Right lobe of liver (tissue), 6 donors: Measurements from ENCODE around the gene PODXL. TPM values are rescaled to one million over a fixed set of nuclear protein-coding genes. Genes with fewer than 3 reads are reported as not detected.

Experiments used
- ATAC-seq, 4 donors: fragments of 200-7000 bp; cut with Tn5 transposase; one replicate each; pipeline ENCODE4 v1.9.1; 2020; ENCODE audit warnings: mild to moderate bottlenecking in 4 of 4, moderate library complexity in 4 of 4
- DNase-seq, 3 donors: peaks; one replicate each; pipeline ENCODE4 v3.0.0-alpha.2; 2020
- H3K27ac ChIP-seq, 3 donors: fragments of 200-600 bp; one replicate each; pipeline ENCODE4 v1.8.0; 2022
- H3K27me3 ChIP-seq, 2 donors: fragments of 200-600 bp; one replicate each; pipeline ENCODE4 v1.8.0; 2022
- H3K36me3 ChIP-seq, 4 donors: fragments of 200-600 bp; sonication (generic) in 1 of 4; one replicate each; pipeline versions ENCODE4 v1.5.1 to v1.8.0; 2017 to 2022; ENCODE audit warnings: control low read depth in 1 of 4
- H3K4me1 ChIP-seq, 4 donors: fragments of 200-600 bp; sonication (generic) in 1 of 4; one replicate each; pipeline versions ENCODE4 v1.5.1 to v1.8.0; 2017 to 2022; ENCODE audit warnings: control low read depth in 1 of 4
- H3K4me3 ChIP-seq, 3 donors: fragments of 200-600 bp; one replicate each; pipeline ENCODE4 v1.8.0; 2022
- H3K9me3 ChIP-seq, 4 donors: fragments of 200-600 bp; sonication (generic) in 1 of 4; one replicate each; pipeline versions ENCODE4 v1.5.1 to v1.8.0; 2017 to 2022; ENCODE audit warnings: control low read depth in 1 of 4
- CTCF ChIP-seq, 4 donors: fragments of 200-600 bp in 3 of 4; fragments of 450-650 bp in 1 of 4; IDR thresholded peaks; one replicate each; pipeline versions ENCODE4 v1.5.1 to v1.8.0; 2016 to 2022; ENCODE audit warnings: antibody characterized with exemption in 4 of 4, mild to moderate bottlenecking in 2 of 4
- POLR2A ChIP-seq: fragments of 450-650 bp; IDR thresholded peaks from one replicate; pipeline ENCODE4 v1.6.1; 2017; ENCODE audit warnings: antibody characterized with exemption, mild to moderate bottlenecking
- WGBS: methylation state at CpG from one replicate; pipeline ENCODE4 v1.1.6; 2018; ENCODE audit warnings: low coverage, low lambda C conversion rate; ENCODE audit not compliant: insufficient coverage; ENCODE audit errors: missing lambda C conversion rate; 5-methylcytosine and 5-hydroxymethylcytosine counted together
- intact Hi-C, 2 donors: fragments of 100-400 bp; cut with DNase I; formaldehyde crosslinking; loops; one replicate each; pipeline versions ENCODE4 v1.11.2 to v1.14.1; 2022
- total RNA-seq, 6 experiments: library from RNA; depleted of rRNA in 2 of 6; stranded (reverse); fragments of >200 nt in 2 of 6; fragmentation: NEBNext Ultra II Directional in 3 of 6; extraction: Animal tissue kit (Norgen Biotek cat#: 25700) in 3 of 6; gene quantifications; one replicate each; pipeline versions ENCODE4 v1.1.0 to v1.2.4, GENCODE V29; 2016 to 2023
- donor health status: DM: no; HTN: yes; CAD: no.
- donor health status: DM: no; HTN: no; CAD: no.
- donor health status: DM: no; HTN: no; CAD: no.
- donor health status: DM: no; HTN: yes; CAD: no.
- donor health status: DM: no; HTN: yes; CAD: no.

PODXL gene
- total RNA-seq, 6 experiments from 2014 or later, result 2.1 to 11.4 (median 3.4) TPM

DNA sequence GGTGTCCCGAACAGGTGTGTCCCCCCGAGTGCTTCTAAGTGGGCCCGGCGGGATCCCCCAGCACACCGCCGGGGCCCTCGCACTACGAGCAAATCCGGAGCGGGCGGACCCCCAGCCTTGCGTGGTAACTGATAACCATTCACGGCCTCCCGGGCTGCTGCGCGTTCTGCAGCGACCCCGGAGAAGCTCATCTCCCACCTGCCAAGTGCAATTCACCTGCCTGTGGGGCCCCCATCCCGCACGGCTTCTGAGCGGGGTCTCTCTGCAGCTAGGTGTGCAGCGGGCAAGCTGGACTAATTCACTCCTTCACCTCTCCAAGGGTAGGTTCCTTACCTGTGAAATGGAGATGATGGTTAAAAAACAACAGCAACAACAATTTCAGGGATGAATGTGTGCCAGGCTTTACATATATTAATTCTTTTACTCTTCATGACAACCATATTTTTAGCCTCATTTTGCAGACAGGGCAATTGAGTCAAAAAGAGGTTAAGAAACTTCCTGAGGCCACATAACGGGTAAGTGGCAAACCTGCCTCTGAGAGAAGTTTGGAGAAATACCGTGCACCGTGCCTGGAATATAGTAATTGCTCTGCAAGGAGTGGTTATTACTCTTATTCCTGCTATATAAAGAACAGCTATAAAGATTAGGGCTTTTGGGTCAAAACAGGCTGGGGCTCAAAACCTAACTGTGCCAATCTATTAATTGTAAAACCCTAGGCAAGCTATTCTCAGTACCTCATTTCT, 652 bp upstream of the PODXL start:
- TF ChIP-seq POLR2A (no peak), CTCF (IDR thresholded peaks at IDR 0.05) (no peak)
- Histone ChIP-seq H3K27me3 (peaks cover 0 to 11% of the 10 kb centered on the region in 2 donors), H3K9me3 (no peaks in the 10 kb centered on the region), H3K4me1 (peaks cover 0 to 12% (median 3%) of the 10 kb centered on the region in 4 donors), H3K4me3 (peak overlapping the region; percentile 35 to 61 (median 48)), H3K36me3 (no peaks in the 10 kb centered on the region), H3K27ac (peak overlapping the region in 1 of 3 donors; percentile 33)
- no peak for ATAC-seq
- no peak for DNase-seq
- WGBS, result 2% methylated on average over 14 of the region's 25 CpGs
- intact Hi-C loops, result no loop called here

- 8% methylated on average over 19 of the region's 30 CpGs for WGBS
- peak overlapping the region; percentile 54 to 61 (median 56) for H3K4me3 ChIP-seq
- H3K4me1 ChIP-seq, result peaks cover 0 to 12% (median 3%) of the 10 kb centered on the region in 4 donors
- no peak overlapping the region for H3K27ac ChIP-seq
- intact Hi-C loops, result no loop called here
- no peak for DNase-seq
- no peaks in the 10 kb centered on the region for H3K9me3 ChIP-seq
- ATAC-seq, result no peak
- no peaks in the 10 kb centered on the region for H3K36me3 ChIP-seq
- TF ChIP-seq CTCF (IDR thresholded peaks at IDR 0.05), result no peak
- TF ChIP-seq POLR2A, result no peak
- peaks cover 0 to 11% of the 10 kb centered on the region in 2 donors for H3K27me3 ChIP-seq
Measured at GRCh38 chr7:131555552-131556052, 826 bp downstream of the PODXL start.

DNA sequence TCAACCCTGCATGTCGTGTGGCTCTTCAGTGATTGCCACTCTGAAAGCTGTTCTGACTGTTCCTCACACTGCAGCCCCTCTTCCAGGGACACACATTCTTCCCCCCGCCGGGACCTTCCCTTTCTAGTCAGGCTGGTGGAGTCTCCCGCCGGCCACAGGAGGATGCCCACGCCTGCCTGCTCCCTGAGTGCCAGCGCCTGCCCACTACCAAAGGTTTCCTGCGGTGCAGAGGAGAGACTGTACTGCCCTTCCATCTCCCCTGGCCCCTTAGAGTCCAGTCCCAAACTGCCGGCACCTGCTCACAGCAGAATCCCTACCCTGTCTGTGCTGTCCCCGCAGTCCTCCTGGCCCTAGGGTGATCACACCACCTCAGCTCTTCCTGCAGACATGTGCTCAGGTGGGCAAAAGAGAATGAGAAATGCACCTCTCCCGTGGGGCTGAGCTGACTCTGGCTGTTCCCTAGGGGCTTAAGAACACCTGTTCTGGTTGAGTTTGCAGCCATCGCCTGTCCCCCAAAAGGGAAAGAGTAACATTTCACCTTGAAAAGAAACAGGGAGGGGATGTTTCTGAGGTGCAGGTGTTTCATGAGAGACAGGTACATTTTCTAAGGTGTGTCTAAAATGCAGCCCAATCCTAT, 1.4 kb downstream of the PODXL start:
- DNase-seq, result no peak
- intact Hi-C loops, result no loop called here
- H3K4me1 ChIP-seq, result peaks cover 0 to 12% (median 3%) of the 10 kb centered on the region in 4 donors
- no peak overlapping the region for H3K27ac ChIP-seq
- no peak for ATAC-seq
- H3K27me3 ChIP-seq, result peaks cover 0 to 11% of the 10 kb centered on the region in 2 donors
- TF ChIP-seq POLR2A, result no peak
- no peak for TF ChIP-seq CTCF (IDR thresholded peaks at IDR 0.05)
- 57% methylated on average over 5 of the region's 12 CpGs for WGBS
- H3K4me3 ChIP-seq, result peak overlapping the region in 1 of 3 donors; percentile 61
- H3K36me3 ChIP-seq, result no peaks in the 10 kb centered on the region
- no peaks in the 10 kb centered on the region for H3K9me3 ChIP-seq

DNA sequence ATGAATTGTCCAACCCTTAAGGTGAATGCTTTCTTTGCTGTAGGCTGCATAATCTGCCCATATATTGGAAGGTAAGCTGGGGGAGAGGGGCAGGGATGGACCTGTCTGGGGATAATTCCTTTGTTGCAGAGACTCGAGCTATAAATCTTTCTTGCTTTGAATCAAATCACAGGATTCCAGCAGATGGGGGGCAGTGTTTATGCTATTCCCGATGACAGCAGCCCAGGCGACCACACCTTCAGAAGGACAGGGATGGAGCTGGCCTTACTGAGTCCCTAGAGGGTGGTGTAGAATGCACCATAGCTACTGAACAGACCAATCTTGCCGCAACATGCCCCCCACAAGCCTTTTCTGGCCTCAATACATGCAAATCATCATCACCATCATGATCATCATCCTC, 2.5 kb downstream of the PODXL start:
- TF ChIP-seq CTCF (IDR thresholded peaks at IDR 0.05) (no peak), POLR2A (no peak)
- 50% methylated on average over 1 of the region's 4 CpGs for WGBS
- H3K27ac ChIP-seq, result no peak overlapping the region
- peaks cover 0 to 11% of the 10 kb centered on the region in 2 donors for H3K27me3 ChIP-seq
- DNase-seq, result no peak
- no peaks in the 10 kb centered on the region for H3K36me3 ChIP-seq
- no peak for ATAC-seq
- no peaks in the 10 kb centered on the region for H3K9me3 ChIP-seq
- H3K4me3 ChIP-seq, result no peak overlapping the region
- intact Hi-C loops, result no loop called here
- peaks cover 0 to 12% (median 3%) of the 10 kb centered on the region in 4 donors for H3K4me1 ChIP-seq
